ENCODE measurements around the gene MRPS2. TPM values are rescaled to one million over a fixed set of nuclear protein-coding genes. Genes with fewer than 3 reads are reported as not detected.

The MRPS2 gene
- total RNA-seq, 4 donors from 2014 or later, result 26.0 to 101 (median 53.6) TPM

DNA sequence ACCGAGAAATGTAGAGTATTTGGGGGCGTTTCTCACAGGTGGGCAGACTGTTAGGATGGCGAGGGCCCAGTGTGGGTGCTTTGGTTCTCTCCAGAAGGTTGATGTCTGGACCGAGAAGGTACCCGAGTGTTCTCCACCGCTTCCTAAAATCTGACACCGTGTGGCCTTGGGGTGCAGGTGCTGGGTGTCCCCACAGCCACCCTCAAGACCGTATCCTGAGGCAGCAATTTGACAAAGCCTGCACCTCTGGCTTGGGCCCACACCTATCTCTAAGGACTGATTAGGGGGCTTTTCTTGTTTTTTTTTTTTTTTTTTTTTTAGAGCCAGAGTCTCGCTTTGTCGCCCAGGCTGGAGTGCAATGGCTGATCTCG lies 19.6 kb upstream of the MRPS2 start:
- TF ChIP-seq POLR2A (IDR thresholded peaks at IDR 0.05) (no peak), EP300 (IDR thresholded peaks at IDR 0.05; ENCODE audit: low read depth) (no peak), POLR2AphosphoS5 (IDR thresholded peaks at IDR 0.05) (no peak)
- TF ChIP-seq, protein P1, sequence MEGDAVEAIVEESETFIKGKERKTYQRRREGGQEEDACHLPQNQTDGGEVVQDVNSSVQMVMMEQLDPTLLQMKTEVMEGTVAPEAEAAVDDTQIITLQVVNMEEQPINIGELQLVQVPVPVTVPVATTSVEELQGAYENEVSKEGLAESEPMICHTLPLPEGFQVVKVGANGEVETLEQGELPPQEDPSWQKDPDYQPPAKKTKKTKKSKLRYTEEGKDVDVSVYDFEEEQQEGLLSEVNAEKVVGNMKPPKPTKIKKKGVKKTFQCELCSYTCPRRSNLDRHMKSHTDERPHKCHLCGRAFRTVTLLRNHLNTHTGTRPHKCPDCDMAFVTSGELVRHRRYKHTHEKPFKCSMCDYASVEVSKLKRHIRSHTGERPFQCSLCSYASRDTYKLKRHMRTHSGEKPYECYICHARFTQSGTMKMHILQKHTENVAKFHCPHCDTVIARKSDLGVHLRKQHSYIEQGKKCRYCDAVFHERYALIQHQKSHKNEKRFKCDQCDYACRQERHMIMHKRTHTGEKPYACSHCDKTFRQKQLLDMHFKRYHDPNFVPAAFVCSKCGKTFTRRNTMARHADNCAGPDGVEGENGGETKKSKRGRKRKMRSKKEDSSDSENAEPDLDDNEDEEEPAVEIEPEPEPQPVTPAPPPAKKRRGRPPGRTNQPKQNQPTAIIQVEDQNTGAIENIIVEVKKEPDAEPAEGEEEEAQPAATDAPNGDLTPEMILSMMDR (IDR thresholded peaks at IDR 0.05), result no peak
- Histone ChIP-seq H3K4me1 (peaks cover 3 to 22% (median 12%) of the 10 kb centered on the region in 4 donors), H3K9me3 (no peaks in the 10 kb centered on the region), H3K27me3 (no peaks in the 10 kb centered on the region), H3K36me3 (peaks cover 0 to 22% (median 6%) of the 10 kb centered on the region in 4 donors), H3K27ac (peak overlapping the region; percentile 69 to 87 (median 84)), H3K4me3 (peak overlapping the region in 3 of 4 donors; percentile 80 to 86 (median 82))
- intact Hi-C loops (cut with DNase I; ENCODE audit: low total_unique reads) (loop anchor here (5.0 kb wide), 1 partner anchor 379 kb away; no protein-coding TSS in a partner anchor), in situ Hi-C loops (cut with MboI; ENCODE audit: low pct_ligation_motif_present in 1 of 4, low pct_unique_long_range_greater_than_20kb in 1 of 4, low sequenced_read_pairs in 3 of 4) (no loop called here)
- no peak for DNase-seq
- WGBS, 2 donors (ENCODE audit: low coverage in 1 of 2), result 33% methylated on average over 11 of the region's 11 CpGs; no CpG with 5 or more reads in 1 of the 2 donors

DNA sequence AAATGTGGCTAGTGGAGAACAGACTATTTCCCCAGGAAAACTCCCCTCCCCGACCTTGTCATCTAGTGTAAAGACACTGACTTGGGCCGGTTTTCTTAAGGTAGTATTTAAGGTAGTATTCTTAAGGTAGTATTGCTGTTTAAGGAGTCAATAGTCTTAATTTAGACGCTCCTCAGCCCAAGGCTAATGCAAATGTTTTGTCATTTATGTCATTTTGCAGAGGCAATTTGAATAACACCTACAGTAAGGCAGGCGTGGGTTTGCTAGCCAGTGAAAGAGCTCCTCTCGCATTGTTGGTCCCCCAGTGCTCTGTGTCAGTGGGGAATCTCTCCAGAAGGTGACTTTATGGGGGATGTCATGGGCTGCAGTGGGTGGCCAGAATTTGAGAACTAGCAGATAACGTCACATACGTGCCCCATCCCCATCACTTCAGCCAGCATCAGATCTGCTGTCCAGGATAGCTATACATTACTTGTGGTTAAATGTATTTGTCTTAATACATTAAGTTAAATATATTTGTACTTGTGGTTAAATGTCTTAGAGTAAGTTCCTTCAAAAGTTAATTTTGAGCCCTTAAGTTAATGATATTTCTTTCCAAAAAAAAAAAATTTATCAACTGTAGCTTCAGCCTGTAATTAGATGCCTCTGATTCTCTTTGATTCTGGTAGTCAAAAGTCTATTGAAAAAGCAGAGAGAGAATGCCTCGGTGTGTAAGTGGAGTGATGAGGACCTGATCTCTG lies 18.3 kb upstream of the MRPS2 start:
- intact Hi-C loops (cut with DNase I; ENCODE audit: low total_unique reads), result loop anchor here (5.0 kb wide), 1 partner anchor 380 kb away; no protein-coding TSS in a partner anchor
- Histone ChIP-seq H3K4me1 (peaks cover 3 to 22% (median 12%) of the 10 kb centered on the region in 4 donors), H3K4me3 (no peak overlapping the region), H3K27ac (no peak overlapping the region), H3K9me3 (no peaks in the 10 kb centered on the region), H3K36me3 (peaks cover 0 to 30% (median 8%) of the 10 kb centered on the region in 4 donors), H3K27me3 (no peaks in the 10 kb centered on the region)
- in situ Hi-C loops (cut with MboI; ENCODE audit: low pct_ligation_motif_present in 1 of 4, low pct_unique_long_range_greater_than_20kb in 1 of 4, low sequenced_read_pairs in 3 of 4), result no loop called here
- 56 to 72% methylated on average over 2 to 8 of the region's 8 CpGs for WGBS, 2 donors (ENCODE audit: low coverage in 1 of 2)
- TF ChIP-seq POLR2A (IDR thresholded peaks at IDR 0.05), result no peak
- TF ChIP-seq, protein P1 (IDR thresholded peaks at IDR 0.05), result no peak
- TF ChIP-seq EP300 (IDR thresholded peaks at IDR 0.05; ENCODE audit: low read depth), result no peak
- no peak for TF ChIP-seq POLR2AphosphoS5 (IDR thresholded peaks at IDR 0.05)
- no peak for DNase-seq

DNA sequence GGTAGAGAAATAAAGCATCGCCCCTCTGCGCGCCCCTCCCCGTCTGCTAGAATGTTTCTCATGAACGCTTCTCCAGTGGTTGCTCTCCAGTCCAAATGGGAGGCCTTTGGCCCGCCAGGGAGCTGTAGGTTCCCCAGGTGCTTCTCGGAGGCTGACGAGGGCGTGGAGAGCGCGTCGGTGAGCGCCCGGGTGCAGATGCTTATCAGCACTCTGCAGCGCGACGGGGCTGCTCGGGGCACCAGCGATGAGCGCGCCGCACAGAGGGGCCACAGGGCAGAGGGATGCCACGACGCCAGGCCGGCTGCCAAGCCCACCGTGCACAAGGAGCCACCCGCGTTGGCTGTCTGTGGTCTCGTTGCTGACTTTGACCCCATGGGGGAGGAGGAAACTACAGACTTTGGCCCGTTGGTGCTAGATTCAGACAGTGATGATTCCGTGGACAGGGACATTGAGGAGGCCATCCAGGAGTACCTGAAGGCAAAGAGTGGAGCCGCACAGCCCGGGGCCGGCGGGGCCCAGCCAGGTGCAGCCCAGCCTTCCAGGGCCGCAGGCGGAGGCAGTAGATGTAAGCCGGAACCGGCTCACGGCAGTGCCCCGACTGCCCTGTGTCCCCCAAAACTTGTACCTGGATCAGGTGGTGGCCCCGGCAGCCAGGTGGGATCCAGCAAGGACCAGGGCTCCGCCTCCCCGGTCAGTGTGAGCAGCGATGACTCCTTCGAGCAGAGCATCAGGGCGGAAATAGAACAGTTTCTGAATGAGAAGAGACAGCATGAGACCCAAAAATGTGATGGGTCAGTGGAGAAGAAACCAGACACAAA lies 15.8 kb upstream of the MRPS2 start:
- no peak for DNase-seq
- in situ Hi-C loops (cut with MboI; ENCODE audit: low pct_ligation_motif_present in 1 of 4, low pct_unique_long_range_greater_than_20kb in 1 of 4, low sequenced_read_pairs in 3 of 4) (no loop called here), intact Hi-C loops (cut with DNase I; ENCODE audit: low total_unique reads) (loop anchor here (5.0 kb wide), 1 partner anchor 382 kb away; no protein-coding TSS in a partner anchor)
- no peak overlapping the region for H3K4me3 ChIP-seq
- H3K9me3 ChIP-seq, result no peaks in the 10 kb centered on the region
- H3K36me3 ChIP-seq, result peaks cover 0 to 43% (median 8%) of the 10 kb centered on the region in 4 donors
- TF ChIP-seq POLR2AphosphoS5 (IDR thresholded peaks at IDR 0.05) (no peak), EP300 (IDR thresholded peaks at IDR 0.05; ENCODE audit: low read depth) (no peak), POLR2A (IDR thresholded peaks at IDR 0.05) (no peak)
- TF ChIP-seq, protein P1 (IDR thresholded peaks at IDR 0.05), result no peak
- WGBS, 2 donors (ENCODE audit: low coverage in 1 of 2), result 96% methylated on average over 40 of the region's 47 CpGs; no CpG with 5 or more reads in 1 of the 2 donors
- H3K27ac ChIP-seq, result no peak overlapping the region
- H3K4me1 ChIP-seq, result peaks cover 3 to 16% (median 9%) of the 10 kb centered on the region in 4 donors
- no peaks in the 10 kb centered on the region for H3K27me3 ChIP-seq

DNA sequence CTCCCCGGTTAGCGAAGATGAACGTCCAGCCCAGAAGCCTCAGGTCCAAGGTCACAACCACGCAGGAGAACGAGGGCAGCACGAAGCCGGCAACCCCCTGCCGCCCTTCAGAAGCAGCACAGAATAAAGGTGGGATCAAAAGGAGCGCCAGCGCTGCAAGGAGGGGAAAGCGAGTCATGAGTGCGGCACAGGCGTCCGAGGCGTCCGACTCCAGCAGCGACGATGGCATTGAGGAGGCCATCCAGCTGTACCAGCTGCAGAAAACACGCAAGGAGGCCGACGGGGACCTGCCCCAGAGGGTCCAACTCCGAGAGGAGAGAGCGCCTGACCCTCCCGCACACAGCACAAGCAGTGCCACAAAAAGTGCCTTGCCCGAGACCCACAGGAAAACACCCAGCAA lies 15.1 kb upstream of the MRPS2 start:
- peaks cover 0 to 43% (median 8%) of the 10 kb centered on the region in 4 donors for H3K36me3 ChIP-seq
- no peak for DNase-seq
- H3K4me3 ChIP-seq, result no peak overlapping the region
- in situ Hi-C loops (cut with MboI; ENCODE audit: low pct_ligation_motif_present in 1 of 4, low pct_unique_long_range_greater_than_20kb in 1 of 4, low sequenced_read_pairs in 3 of 4) (no loop called here), intact Hi-C loops (cut with DNase I; ENCODE audit: low total_unique reads) (no loop called here)
- 91% methylated on average over 25 of the region's 25 CpGs; no CpG with 5 or more reads in 1 of the 2 donors for WGBS, 2 donors (ENCODE audit: low coverage in 1 of 2)
- no peaks in the 10 kb centered on the region for H3K9me3 ChIP-seq
- TF ChIP-seq POLR2A (IDR thresholded peaks at IDR 0.05) (no peak), POLR2AphosphoS5 (IDR thresholded peaks at IDR 0.05) (no peak), EP300 (IDR thresholded peaks at IDR 0.05; ENCODE audit: low read depth) (no peak)
- TF ChIP-seq, protein P1 (IDR thresholded peaks at IDR 0.05), result no peak
- H3K27ac ChIP-seq, result no peak overlapping the region
- H3K4me1 ChIP-seq, result peaks cover 3 to 16% (median 9%) of the 10 kb centered on the region in 4 donors
- no peaks in the 10 kb centered on the region for H3K27me3 ChIP-seq
